GM21619 (cell line): ENCODE results near the gene NFASC.

ENCODE experiments used
- ATAC-seq: cut with Tn5 transposase; IDR thresholded peaks from one replicate; pipeline ENCODE4 v1.9.1; 2021; ENCODE audit not compliant: unreplicated experiment

Gene NFASC

DNA sequence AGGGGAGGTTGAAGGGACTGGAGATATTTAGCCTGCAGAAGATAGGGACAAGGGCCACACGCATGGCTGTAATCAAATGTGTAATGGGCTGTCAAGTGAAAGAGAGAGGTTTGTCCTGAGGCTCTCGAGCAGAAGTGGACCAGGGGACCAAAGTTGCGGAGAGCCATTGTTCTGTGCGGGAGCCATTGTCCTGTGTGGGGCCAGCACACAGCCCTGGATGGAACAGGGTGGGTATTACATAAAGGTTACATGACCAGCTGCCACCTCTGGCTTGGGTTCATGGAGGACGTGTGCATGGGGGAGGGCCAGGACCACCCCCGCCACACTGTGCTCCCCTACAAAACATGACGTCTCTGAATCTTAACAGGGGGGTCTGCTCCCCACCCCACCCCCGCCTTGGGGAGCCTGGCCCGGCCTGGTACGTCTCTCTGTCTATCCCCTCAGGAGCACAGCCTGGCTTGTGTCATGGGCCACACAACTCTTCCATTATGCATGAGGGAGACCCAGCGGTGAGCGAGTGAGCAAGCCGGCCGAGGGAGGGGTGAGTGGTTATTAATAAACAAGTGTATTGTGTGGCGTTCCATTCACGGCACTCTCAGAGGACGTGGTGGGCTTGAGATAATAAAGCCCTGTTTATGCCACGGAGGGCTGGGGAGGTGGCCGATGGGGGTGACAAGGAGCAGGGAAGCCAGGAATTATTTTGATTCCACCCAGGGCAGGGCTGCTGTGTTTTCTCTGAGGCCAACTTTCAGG, at the start of gene NFASC:
Gene NFASC (plus strand): TSS at position 703 of the 753 bp plus-strand sequence. CDS start 73,454 bp downstream, outside the sequence.
- no peak for ATAC-seq

GRCh38 chr1:204821476-204821875, 49.2 kb upstream of the NFASC start:
- ATAC-seq: no peak

- ATAC-seq: no peak
Observed at GRCh38 chr1:204821924-204822323, 48.7 kb upstream of the NFASC start.

- no peak for ATAC-seq
Observed at GRCh38 chr1:204826970-204827369, 43.7 kb upstream of the NFASC start.

DNA sequence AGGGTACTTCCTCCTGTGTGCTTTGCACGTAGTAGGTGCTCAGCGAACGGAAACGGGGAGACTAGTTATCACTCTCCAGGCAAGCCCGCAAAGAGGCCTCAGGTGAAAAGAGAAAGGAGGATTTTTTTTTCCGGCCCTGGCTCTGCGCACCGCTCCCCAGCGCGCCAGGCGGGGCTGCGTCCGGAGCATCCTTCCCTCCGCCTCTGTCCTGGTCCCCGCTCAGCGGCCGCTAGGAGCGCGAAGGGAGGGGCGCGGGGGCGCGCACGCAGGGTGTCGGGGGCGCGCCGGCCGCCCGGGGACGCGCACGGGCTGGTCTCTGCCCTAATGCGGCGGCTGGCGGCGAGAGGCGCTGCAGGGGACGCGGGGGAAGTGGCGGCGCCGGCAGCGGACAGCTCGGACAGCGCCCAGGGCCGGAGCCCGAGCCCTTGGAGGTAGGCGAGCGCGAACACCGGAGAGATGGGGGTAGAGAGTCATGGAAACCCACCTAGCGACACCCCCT, 42.3 kb upstream of the NFASC start:
- ATAC-seq: no peak

DNA sequence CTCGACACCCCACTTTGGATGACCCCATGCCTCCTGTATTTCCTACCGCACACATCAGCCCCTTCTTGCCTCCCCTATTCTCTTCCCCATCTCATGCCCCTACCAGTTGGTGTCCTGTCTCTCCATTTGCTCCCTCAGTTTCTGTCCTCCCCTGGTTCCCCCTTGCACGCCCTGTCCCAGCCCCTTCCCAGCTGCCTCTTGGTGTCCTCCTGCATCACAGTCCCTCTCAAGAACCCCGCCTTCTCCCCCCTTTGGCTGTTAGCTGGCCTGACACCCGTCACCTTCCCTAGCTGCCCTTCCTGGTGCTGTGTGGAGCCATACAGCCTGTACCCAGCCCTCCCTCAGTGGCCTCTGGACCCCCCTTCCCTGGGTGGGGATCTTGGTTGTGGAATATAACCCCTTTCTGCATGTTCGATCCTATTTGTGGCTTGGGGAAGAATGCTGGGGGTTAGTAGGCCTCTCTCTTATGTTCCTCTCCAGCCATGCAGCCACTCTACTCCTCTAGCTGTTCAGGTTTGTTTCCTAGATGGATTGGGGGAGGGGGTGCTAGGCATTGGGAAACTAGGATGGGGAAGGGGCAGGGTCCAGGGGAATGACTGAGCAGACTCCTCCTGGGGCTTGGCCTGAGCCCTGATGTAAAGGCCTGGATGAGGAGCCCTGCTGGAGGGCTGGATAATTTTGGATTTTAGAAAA, 41.4 kb upstream of the NFASC start:
- no peak for ATAC-seq

DNA sequence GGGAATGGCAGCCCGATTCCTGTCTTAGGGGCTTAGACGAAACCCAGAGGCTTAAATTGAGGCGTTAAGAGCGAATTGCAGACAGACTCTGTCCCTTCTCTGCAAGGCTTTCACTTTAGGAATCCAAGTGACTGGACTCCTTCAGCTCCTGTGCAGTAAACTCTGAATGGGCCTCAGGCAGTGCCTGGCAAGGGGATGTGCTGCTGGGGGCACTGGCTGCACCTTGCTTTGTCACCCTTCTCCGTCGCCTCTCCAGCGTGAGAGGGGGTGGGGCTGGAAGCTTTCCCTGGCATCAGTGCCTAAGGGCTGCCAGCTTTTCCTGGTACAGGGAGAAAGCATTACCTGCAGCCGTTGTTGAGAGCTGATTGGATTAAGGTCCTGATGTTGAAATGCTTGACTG, 39.9 kb upstream of the NFASC start:
- ATAC-seq: no peak

GRCh38 chr1:204831186-204831585, 39.5 kb upstream of the NFASC start:
- no peak for ATAC-seq

- ATAC-seq: no peak
Observed at GRCh38 chr1:204834336-204834735, 36.3 kb upstream of the NFASC start.

DNA sequence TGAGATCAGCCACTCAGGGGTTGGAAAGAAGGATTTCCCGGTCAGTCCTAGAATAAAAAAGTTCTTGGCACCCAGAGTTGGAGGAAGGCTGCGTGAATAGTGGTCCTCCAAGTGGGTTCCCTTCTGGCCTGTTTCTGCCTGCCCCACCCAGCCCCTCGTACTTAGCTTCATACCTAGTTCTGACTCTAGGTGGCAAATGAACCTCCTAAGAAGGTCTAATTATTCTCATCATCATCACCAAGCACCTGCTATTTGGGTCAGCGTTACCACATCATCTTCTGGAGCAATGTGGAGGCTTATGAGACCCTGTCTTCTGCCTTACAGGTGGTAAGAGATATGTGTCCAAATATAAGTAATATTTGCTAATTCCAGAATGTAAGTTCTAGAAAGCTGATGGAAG, 35.9 kb upstream of the NFASC start:
- ATAC-seq: no peak

- ATAC-seq: no peak
Observed at GRCh38 chr1:204835737-204836136, 34.9 kb upstream of the NFASC start.

GRCh38 chr1:204836856-204837255, 33.8 kb upstream of the NFASC start:
- no peak for ATAC-seq

DNA sequence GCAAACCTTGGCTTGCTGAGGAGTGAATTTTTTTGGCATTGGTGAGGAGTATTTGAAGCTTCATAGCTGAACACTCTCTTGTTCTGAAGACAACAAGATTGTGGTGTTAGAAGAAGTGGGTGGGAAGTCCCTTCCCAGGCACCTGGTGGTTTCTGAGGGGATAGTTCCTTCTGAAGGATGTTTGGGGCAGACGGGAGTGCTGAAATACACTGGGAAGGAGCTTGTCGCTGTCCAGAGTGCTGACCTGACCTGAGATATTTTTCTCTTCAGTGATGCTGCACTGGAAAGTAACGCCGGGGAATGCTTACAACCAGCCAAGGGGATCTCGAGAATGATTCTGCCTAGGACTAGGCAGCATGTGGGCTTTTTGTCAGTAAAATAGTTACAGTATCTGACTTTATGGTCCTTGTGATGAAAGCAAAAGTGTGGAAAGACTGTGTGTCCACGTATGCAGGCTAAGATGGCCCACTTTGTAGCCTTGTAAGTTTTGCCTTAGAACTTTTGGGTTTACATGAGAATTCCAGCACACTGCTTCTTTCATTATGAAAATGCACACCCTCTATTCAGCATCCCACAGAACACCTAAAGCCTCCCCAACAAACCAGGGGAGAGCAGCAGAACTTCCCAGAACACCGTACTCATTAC, 33.1 kb upstream of the NFASC start:
- ATAC-seq: no peak

- ATAC-seq: no peak
Observed at GRCh38 chr1:204841316-204841715, 29.3 kb upstream of the NFASC start.

DNA sequence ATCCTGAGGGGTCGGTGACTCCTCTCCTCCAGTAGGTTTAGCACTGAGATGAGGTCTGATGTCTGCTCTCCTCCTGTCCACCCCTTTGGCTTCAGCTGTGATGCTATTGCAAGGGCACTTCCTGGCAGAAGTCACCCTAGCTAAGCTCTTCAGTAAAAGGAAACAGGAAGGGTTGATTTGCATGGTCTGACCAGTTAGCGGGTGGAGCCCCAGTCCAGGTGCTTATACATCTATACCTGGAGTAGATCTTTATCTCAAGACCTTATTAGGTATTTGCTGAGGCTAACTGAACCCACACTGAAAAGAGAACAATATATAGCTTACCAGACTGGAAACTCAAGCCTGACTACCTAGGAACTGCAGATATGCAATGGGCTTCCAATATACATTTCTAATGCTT, 28.9 kb upstream of the NFASC start:
- ATAC-seq: no peak

DNA sequence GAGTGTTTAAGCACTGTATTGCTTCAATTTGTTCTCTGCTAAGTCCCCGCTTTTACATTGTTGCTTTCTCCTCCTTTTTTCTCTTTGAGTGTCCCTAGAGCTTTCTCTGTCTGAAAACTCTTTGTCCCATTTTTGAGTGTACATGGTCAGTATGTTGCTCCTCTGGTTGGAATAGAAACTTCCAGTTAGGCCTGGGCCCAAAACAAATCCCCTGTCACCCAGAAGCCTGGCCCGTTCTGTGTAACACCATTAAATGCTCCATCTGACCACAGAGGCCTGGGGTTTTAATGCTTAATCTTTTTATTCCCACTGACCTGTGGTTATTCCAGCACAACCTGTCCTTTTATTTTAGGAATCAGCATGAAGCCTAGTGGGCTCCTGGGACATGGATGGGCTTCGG, 28.3 kb upstream of the NFASC start:
- no peak for ATAC-seq

- no peak for ATAC-seq
Observed at GRCh38 chr1:204842892-204843291, 27.8 kb upstream of the NFASC start.

DNA sequence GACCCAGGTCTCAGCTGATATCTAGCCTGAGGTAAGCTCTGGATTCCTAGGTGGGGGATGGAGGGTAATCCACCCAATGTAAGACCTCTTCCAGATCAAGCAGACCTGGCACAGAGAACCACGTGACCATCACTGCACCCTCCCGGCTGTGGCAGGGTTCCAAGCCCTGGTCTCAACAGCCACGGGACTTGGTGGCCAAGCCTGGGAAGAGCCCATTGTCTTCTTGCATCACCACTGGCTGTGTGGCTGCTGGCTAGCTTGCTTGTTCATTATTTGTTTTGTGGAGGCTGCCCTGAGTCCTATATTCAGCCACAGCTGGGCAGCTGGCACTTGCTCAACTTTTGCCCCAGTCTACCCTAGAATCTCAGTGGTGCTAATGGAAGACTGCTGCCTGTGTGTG, 24.1 kb upstream of the NFASC start:
- no peak for ATAC-seq

DNA sequence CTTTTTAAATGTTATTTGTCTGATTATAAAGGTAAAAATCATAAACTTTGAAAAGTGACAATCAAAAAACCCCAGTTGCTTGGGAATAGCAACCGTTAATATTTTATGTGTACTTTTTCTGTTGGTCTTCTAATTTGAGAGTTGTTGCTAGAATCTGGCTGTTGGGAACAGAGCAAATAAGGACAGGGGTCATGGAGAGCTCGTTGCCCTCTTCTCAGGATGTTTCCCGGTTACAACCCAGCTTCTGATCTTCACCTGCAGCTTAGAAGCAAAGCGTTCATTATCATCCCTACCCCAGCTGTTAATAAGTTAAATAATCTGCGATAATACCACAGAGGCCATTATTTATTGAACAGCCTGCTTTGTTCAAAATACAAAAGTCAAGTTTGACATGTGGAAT, 22.1 kb upstream of the NFASC start:
- ATAC-seq: no peak

DNA sequence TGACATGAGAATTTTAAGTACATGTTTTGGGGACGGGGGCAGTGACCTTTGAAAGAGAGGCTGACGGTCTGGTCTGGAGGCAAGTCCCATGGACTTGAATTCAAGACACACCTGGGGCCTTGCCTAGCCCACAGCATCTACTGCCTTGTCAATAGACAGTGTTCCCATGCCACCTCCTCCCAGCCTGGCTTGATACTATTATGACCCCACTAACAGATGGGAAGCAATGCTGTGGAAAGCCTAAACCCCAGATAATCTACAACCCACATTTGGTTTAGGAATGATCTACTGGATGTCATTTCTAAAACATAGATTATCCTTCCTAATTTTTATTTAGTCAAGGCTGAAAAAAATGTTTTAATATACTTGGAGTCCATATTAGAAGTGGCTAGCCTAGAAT, 17.8 kb upstream of the NFASC start:
- ATAC-seq: no peak

- ATAC-seq: no peak
Observed at GRCh38 chr1:204853436-204853835, 17.2 kb upstream of the NFASC start.

DNA sequence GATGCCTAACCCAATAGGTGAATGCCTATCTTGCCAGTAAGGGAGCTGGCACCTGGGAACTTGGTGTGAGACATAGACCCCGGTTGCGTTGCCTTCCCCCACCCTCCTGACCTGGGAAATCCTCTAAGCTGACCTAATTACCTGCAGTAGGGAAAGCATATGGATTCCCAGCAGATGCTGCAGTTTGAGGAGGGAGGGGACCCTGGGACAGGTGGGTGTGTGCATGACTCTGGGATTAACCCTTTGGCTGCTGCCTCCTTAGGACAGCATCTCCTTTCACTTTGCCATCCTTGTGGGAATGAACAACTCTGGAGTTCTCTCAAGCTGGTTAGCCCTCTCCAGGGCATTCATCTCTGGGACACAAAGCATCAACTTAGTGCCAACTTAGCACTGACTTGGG, 16.4 kb upstream of the NFASC start:
- ATAC-seq: no peak
